Esophagus muscularis mucosa (tissue), 4 donors: ENCODE results near the gene ZBTB39.
"Not testable (repeated sequence)": the region's sequence is repeated elsewhere in the genome, so short reads cannot be mapped to it uniquely, and the experiment has no call there.

Source experiments
- CTCF ChIP-seq, 3 experiments: fragments of 200-600 bp in 2 of 3; fragments of 450-650 bp in 1 of 3; sonication (generic) in 2 of 3; IDR thresholded peaks; one replicate each; pipeline ENCODE4 v1.5.1; 2017 to 2019; ENCODE audit warnings: antibody characterized with exemption in 3 of 3, mild to moderate bottlenecking in 2 of 3, moderate library complexity in 1 of 3
- EP300 ChIP-seq: sonication (generic); formaldehyde crosslinking; IDR thresholded peaks from one replicate; pipeline ENCODE4 v1.6.1; 2017; ENCODE audit warnings: antibody characterized with exemption
- POLR2A ChIP-seq: fragments of 450-650 bp; IDR thresholded peaks from one replicate; pipeline ENCODE4 v1.6.1; 2017; ENCODE audit warnings: antibody characterized with exemption, moderate library complexity, mild to moderate bottlenecking, low read depth
- POLR2AphosphoS5 ChIP-seq, 2 donors: sonication (generic); formaldehyde crosslinking; IDR thresholded peaks; one replicate each; pipeline ENCODE4 v1.6.1; 2017; ENCODE audit warnings: antibody characterized with exemption in 2 of 2

- TF ChIP-seq CTCF (IDR thresholded peaks at IDR 0.05); EP300; POLR2A; POLR2AphosphoS5 (IDR thresholded peaks at IDR 0.05): not testable (repeated sequence)
Observed at GRCh38 chr12:56977361-56977760, 29.0 kb downstream of the ZBTB39 start.
